GM18519 (cell line): ENCODE data around the gene SSX2.
"Not testable (repeated sequence)": the region's sequence is repeated elsewhere in the genome, so short reads cannot be mapped to it uniquely, and the experiment has no call there.

Source experiments
- ATAC-seq: cut with Tn5 transposase; IDR thresholded peaks from one replicate; pipeline ENCODE4 v1.9.1; 2021; ENCODE audit warnings: mild to moderate bottlenecking, moderate library complexity; ENCODE audit not compliant: unreplicated experiment, low FRiP score

Gene SSX2, protein sequence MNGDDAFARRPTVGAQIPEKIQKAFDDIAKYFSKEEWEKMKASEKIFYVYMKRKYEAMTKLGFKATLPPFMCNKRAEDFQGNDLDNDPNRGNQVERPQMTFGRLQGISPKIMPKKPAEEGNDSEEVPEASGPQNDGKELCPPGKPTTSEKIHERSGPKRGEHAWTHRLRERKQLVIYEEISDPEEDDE

DNA sequence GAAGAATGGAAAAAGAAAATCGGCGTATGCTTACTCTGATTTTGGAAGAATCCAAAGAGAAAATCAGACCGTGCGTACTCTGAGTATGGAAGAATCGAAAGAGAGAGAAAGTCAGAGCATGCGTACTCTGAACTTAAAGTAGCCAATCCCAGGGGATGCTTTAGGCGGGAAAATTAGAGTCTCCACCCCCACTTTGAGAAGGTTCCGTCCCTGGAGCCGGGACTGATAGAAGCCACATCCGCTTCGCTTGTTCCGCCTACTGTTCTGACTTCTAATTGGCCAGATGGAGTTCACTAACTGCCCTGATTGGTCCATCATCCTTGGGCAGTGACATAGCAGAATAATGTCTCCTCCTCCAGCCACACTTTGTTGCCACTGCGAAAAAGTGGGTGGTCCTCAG lies at the start of gene SSX2:
SSX2 (minus strand) TSS at position 101 of the 400 bp plus-strand sequence. CDS start 1,429 bp downstream, outside the sequence.
- ATAC-seq: not testable (repeated sequence)

DNA sequence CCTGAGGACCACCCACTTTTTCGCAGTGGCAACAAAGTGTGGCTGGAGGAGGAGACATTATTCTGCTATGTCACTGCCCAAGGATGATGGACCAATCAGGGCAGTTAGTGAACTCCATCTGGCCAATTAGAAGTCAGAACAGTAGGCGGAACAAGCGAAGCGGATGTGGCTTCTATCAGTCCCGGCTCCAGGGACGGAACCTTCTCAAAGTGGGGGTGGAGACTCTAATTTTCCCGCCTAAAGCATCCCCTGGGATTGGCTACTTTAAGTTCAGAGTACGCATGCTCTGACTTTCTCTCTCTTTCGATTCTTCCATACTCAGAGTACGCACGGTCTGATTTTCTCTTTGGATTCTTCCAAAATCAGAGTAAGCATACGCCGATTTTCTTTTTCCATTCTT lies 44.0 kb upstream of the SSX2 start, which contains the start of gene SSX2B:
SSX2B (plus strand) TSS at position 301 of the 400 bp plus-strand sequence. CDS start 1,429 bp downstream, outside the sequence.
- ATAC-seq: not testable (repeated sequence)

DNA sequence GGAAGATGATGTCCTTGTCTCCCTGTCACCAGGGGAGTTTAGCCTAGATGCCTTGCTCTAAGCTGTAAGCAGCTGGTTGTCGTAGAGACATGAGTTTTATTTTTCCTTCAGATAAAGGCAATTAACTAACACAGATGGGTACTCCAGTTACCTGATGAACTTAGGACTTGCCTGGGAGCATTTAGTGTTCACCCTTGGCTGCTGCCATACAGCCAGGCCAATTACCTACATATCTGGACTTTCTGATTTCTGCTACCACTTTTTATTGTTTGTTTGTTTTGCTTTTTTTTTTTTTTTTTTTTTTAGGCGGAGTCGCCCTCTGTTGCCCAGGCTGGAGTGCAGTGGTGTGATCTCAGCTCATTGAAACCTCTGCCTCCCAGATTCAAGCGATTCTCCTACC lies 14.9 kb downstream of the SSX2 start:
- ATAC-seq: not testable (repeated sequence)

DNA sequence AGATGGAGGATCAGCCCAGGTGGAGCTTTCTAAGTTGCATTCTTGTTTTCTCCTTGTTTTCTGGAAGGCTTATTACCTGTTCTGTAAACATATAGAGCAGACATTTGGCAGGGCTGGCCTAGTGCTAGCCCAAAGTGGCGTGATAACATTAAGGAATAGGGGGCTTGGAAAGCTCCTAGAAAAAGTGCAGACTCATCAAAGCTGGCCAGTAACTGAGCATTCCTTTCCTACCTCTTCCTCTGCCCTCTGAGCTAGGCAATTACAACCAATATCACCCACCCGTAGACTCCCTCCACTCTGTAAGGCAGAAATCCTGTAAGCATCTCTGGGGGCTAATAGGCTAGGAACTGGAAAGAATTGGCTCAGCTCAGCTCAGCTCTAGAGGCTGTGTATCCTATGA lies 44.8 kb downstream of the SSX2 start:
- not testable (repeated sequence) for ATAC-seq

DNA sequence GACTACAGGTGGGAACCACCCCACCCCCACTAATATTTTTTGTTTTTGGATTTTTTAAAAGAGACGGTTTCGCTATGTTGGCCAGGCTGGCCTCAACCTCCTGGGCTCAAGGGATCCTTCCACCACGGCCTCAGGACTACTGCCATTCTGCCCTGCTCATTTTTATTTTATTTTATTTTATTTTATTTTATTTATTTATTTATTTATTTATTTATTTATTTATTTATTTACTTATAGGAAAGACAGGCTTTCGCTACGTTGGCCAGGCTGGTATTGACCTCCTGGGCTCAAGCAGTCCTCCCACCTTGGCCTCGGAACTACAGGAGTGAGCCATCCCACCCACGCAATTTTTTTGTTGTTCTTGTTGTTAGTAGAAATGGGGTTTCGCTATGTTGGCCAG lies 51.5 kb downstream of the SSX2 start:
- ATAC-seq: not testable (repeated sequence)

DNA sequence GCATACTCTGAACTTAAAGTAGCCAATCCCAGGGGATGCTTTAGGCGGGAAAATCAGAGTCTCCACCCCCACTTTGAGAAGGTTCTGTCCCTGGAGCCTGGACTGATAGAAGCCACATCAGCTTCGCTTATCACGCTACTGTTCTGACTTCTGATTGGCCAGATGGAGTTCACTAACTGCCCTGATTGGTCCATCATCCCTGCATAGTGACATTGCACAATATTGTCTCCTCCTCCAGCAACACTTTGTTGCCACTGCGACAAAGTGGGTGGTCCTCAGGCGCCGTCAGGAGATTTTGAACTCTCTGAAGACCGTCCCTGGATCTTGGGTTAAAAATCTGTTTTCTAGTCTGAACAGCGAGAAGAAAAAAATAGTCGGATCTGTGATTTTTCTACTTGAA lies 52.2 kb downstream of the SSX2 start, which contains the start of gene SSX7:
SSX7 (minus strand) TSS at position 101 of the 400 bp plus-strand sequence. CDS start 1,428 bp downstream, outside the sequence.
- ATAC-seq: not testable (repeated sequence)

DNA sequence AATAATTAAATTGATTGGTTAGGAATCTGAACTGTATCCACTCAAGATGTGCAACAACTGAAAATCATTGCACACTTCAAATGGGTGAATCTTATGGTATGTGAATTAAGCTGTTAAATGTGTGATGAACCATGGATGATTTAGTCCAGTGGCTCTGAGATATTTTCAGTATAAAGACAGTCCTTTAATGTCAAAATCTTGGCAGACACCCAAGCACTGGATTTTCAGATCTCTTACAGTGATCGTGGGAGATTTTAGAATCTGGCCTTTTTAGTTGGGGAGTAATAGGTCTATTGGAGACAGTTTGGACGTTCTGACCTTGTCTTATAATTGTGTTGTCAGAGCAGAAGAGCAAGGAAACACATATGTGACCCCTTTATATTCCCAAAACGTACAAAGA lies 56.3 kb downstream of the SSX2 start:
- ATAC-seq: not testable (repeated sequence)

DNA sequence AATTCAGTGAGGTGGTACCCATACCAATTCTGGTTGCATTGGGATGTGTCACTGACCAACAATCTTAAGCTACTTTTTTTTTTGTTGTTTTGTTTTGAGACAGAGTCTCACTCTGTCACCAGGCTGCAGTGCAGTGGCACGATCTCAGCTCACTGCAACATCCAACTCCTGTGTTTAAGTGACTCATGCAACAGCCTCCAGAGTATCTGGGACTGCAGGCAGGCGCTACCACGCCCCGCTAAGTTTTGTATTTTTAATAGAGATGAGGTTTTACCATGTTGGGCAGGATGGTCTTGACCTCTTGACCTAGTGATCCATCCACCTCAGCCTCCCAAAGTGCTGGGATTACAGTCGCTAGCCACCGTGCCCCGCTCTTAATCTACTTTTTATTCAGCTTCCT lies 58.0 kb downstream of the SSX2 start:
- not testable (repeated sequence) for ATAC-seq
